UCSD-AML1 (cell line): Measurements from ENCODE around the gene RTL10.

ENCODE experiments used
- DNase-seq: peaks from one replicate; lab custom pipeline; 2025; ENCODE audit not compliant: unreplicated experiment; lab: John Stamatoyannopoulos, UW

RTL10 gene

DNA sequence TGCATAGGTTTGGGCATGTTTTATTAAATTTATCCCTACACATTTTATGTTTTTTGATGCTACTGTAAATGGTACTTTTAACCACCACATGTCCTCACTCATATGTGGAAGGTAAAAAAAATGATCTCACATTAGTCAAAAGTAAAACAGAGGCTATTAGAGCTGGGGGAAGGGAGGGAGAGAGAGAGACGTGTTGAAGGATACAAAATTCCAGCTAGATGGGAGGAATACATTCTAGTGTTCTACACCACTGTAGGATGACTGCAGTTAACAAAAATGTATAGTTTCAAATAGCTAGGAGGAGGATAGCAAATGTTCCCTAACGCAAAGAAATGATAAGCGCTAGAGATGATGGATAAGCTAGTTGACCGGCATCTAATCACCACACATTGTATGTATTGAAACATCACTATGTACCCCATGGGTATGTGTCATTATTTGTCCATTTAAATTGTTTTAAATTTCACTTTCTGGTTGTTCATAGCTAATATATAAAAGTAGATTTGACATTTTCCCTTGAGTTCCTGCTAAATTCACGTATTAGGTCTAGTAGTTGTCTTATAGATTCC lies 9.9 kb upstream of the RTL10 start:
- DNase-seq = no peak

DNA sequence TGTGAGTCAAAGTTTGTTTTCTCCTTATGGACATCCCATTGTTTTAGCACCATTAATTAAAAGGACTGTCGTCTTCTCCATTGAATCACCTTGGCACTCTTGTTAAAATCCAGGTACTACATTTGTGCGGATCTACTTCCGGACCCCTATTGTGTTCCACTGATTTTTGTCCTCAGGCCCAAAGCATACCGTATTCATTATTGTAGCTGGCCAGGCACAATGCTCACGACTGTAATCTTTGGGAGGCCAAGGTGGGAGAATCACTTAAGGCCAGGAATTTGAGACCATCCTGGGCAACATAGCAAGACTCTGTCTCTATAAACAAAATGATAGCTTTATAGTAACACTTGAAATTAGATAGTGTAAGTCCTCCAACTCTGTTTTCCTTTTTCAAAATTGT lies 8.9 kb upstream of the RTL10 start:
- no peak for DNase-seq

DNA sequence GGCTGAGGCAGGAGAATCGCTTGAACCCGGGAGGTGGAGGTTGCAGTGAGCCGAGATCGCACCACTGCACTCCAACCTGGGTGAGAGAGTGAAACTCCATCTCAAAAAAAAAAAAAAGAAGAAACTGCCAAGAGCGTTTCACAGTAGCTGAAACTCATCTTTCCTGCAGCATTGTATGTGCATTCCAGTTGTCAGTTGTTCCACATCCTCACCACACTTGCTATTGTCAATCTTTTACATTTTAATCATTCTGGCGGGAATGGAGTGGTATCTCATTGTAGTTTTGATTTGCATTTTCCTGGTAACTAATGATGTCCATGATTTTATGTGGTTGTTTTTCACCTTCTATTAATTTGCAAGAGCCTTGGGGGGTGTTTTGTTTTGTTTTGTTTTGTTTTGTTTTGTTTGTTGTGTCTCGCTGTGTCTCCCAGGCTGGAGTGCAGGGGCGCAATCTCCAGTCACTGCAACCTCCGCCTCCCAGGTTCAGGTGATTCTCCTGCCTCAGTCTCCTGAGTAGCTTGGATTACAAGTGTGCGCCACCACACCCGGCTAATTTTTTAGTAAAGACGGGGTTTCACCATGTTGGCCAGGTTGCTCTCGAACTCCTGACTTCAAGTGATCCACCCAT lies 8.1 kb upstream of the RTL10 start:
- DNase-seq = no peak

DNA sequence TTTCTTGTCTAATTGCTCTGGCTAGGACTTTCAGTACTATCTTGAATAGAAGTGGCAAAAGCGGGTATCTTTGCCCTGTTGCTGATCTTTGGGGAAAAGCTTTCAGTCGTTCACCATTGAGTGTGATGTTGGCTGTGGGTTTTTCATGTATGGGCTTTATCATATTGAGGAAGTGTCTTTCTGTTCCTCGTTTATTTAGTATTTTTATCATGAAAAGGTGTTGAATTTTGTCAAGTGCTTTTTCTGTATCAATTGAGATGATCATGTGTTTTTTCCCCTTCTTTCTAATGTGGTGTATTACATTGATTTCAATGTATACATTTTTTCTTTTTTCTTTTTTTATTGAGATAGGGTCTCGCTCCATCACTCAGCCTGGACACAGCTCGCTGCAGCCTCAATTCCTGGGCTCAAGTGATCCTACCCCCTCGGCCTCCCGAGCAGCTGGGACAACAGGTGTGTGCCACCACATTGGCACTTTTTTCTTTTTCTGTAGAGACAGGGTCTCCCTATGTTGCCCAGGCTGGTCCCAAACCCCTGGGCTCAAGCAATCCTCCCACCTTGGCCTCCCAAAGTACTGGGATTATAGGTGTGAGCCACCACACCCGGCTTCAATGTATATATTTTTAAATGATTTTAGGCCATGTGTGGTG lies 5.3 kb upstream of the RTL10 start:
- no peak for DNase-seq

DNA sequence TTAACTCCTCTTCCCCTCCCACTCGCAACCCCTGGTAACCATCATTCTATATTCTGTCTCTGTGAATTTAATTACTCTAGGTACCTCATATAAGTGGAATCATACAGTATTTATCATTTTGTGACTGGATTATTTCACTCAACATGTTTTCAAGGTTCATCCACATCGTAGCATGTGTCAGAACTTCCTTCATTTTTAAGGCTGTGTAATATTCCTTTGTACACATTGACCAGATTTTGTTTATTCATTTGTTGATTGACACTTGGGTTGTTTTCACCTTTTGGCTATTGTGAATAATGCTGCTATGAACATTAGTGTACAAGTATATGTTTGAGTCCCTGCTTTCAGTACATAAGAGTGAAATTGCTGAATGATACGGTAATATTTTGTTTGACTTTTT lies 2.7 kb upstream of the RTL10 start:
- no peak for DNase-seq

DNA sequence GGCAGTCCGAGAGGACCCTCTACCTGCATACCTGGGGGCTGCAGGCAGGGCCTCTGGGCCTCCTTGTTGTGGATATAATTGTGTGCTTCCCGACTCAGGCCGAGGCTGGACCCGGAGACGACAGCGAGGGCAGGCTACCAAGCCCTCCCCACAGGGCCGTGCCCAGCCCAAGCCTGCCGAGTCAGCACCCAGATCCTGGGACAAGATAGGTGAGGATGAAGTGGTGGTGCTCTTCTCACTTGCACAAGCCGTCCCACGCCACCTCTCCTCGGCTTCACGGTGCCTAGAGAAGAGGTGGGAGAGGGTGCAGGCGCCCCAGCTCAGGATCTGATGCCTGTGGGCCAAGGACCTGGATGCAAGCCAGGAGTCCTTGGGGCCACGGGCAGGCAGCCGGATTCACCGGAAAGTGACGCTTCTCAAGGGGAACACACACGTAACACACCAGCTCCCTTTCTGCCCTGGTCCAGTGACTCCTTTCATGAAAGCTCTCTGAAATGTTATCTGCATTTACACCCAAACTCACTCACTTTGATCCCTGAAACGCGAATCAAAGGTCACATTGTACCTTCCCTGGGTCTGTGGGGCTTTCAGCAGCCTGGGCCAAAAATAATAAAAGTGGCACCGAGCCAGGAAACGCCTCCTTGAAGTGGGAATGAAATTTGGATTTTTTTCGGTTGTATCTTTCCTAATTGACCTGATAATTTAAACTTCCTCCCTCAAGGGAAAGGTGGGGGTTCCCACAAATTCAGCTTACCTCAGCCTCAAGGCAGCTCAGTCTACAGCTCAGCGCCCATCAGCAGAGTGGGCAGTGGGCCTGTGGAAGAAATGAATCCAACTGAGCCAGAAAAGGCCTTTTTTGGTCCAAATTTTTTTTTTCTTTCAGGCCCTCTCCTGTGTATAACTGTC lies 1.1 kb upstream of the RTL10 start:
- peak; percentile 65 for DNase-seq

DNA sequence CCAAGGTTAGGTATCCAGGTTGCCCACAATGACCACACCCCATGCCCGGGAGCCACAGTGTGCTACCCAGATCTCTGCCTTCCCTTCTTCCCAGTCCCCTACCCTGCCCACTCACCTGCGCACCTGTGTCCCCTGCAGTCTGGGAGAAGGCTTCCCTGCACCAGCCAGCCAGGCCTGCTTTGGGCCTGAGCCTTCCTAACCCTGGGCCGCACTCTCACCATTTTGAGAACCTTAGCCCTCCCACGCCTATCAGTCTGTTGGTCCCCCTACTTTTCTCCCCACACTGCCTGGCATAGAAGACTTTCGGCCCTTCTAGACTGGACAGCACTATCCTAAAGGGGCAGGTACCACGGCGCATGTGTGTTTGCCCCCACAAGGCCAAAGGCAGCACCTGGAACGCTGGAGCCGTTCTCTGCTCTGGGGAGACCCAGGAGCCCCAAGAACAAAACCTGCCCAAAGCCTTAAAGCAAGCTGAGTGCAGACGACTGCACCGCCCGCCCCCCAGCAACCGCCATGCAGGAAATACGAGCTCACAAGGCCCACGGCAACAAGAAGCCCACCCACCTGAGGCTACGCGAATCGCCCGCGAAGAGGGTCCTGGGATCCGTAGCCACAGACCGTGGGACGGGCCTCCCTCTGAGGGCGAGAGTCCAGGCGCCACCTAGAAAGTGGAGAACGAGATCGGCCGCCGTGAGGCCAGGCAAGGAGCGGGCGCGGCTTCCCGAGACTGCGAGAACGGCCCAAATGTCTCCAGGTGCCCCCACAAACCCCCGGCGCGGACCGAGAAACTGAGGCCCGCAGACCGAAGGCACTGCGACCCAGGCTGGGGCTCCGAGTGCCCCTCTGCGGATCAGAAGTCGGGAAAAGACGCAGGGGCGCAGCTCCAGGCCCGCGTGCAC lies 546 bp downstream of the RTL10 start:
- DNase-seq = no peak

DNA sequence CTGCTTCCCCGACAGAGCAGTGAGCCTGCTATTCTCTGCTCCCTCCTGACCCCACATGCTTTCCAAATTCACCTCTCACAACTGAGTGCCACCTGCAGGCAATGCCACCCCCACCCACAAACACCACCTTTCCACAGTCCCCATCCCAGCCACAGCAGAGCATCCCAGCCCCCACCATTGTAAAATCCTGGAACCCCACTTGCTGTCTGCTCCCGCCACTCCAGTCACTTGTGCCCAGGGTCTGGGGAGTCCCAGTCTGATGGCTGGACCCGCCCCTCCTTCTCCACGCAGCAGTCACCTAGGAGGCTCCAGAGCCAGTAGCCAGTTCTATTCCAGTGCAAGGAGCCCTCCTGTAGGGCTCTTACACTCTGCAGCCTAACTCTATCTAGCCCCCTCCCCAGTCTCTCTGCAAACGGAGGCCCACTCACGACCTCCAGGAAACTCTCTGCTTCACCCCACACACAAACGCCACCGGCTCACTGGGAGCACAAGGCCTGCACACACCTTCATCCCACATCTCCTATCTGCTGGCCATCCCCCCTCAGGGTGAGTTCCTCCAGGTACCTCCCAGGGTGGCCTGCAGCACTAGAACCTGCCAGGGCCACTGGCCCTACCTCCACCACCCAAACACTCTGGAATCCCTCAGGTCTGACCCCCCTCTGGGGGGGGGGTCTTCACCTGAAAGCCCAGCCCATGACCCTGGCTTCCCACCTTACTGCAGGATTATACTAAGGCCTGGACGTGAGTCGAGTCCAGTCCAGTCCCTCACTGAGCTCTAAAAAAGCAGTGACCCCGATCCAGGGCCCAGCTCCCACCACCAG lies 1.4 kb downstream of the RTL10 start:
- no peak for DNase-seq

DNA sequence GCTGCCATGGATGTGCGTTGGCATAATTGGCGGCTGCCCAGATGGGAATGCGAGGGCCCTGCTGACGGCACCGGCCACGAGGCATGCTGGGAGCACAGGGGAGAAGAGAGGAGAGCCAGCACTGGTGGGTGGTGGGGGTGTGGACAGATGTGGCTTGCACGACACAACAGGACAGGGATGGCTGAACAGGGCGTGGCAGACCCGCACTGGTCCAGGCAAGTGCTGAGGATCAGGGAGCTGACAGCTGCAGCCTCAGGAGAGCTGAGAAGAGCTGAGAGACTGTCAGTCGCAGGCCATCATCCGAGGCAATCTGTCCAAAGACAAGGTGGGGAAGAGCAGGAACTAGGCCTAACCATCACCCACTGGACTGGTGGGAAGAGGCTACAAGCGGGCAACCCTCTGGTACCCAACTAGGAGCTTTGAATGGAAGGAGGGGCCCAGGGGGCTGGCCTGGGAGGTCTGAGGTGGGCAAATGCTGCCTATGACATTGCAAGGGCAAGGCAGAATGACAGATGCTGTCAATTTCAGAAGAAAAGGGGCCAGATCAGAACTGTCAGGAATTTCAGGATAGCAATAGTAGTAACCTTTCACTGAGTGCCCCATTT lies 2.4 kb downstream of the RTL10 start:
- no peak for DNase-seq

DNA sequence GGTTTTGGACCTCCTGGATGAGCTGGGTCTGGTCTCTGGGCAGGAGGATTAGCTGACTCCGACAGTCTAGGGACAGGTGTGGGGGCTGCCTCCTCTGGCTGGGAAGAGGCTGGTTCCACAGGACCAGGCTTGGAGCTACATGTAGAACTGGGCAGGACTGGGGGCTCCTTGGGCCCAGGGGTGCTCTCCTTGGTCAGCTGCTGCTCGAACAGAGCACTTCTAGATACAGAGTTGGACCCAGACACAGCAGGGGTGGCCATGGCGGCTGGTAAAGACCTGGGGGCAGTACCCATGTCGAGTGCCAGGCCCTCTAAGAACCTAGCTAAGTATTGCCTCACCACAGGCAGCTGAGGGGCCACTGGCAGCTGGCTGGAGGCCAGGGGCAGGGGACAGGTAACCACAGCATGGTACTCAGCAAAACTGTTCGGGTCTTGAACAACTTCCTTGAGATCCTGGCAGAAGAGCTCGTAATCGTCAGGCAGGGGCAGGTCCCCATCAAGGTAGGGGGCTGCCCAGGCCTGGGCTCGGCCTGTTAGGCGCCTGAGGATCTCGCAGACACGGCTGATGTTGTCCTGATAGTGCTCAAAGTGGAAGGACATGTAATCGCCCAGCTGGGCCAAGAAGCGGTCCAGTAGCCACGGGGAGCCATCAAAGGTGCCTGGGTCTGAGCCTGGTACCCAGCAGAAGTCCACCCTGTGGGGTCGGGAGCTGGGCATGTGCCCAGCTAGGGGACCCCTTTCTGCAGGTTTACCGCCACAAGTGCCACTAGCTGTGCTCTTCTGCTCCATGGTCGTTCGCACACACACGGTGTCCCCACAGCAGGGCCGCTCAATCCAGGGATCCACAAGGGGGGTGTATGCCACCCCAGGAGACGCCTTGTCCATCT lies 3.1 kb downstream of the RTL10 start:
- no peak for DNase-seq

DNA sequence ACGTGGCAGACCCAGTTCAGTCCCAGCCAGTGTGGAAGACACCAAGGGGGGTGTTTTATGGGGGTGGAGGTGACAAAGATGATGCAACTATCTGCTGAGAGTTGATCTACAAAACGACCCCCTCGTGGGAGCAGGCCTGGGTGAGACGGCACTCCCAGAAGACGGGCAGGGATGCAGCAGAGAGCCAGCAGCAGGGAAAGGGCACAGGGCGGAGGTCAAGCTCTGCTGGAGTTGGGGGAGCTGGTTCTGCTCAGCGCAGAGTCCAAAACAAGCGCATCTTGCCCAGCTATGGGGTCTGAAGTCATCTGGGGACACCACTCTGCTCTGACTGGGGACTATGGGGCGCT lies 3.9 kb downstream of the RTL10 start:
- no peak for DNase-seq

DNA sequence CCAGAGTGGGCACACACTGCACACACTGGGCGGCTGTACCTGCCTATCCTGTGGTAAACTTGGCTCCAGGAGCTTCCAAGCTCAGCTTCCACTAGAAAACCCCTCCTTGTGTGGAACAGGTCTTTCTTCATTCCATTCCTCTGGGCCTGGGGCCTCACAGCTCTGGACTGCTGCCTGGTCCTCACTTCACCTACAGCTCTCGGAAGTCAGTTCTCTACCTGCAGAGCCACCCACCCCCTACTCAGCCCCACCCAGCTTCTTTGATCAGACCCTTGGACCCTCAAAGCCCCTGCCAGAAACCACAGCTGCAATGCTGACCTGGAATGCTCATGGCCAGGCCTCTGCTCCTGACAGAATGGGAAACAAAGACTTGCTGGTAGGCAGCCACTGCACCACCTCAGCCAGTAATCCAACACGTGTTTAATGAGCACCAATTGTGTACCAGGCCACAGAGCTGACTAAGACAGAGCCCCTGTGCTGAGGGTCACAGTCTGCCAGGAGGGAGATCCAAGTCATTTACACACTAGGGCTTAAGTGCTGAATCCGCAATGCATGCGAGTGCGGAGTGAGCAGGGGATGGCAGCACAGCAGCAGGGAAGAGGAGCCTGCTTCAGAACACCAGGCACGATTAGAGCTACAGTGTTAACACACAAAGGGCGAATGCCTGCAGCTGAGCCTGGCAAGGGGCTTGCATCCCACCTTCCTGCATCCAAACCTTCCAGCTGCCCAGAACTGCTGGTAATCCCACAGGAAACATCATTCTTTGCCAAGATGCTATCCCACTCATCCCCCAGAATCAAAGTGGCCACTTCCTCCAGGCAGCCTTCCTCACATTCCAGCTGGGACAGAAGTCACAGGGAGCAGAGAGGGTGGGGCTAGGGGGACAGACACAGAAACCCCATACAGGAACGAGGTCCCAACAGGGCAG lies 4.6 kb downstream of the RTL10 start:
- no peak for DNase-seq

DNA sequence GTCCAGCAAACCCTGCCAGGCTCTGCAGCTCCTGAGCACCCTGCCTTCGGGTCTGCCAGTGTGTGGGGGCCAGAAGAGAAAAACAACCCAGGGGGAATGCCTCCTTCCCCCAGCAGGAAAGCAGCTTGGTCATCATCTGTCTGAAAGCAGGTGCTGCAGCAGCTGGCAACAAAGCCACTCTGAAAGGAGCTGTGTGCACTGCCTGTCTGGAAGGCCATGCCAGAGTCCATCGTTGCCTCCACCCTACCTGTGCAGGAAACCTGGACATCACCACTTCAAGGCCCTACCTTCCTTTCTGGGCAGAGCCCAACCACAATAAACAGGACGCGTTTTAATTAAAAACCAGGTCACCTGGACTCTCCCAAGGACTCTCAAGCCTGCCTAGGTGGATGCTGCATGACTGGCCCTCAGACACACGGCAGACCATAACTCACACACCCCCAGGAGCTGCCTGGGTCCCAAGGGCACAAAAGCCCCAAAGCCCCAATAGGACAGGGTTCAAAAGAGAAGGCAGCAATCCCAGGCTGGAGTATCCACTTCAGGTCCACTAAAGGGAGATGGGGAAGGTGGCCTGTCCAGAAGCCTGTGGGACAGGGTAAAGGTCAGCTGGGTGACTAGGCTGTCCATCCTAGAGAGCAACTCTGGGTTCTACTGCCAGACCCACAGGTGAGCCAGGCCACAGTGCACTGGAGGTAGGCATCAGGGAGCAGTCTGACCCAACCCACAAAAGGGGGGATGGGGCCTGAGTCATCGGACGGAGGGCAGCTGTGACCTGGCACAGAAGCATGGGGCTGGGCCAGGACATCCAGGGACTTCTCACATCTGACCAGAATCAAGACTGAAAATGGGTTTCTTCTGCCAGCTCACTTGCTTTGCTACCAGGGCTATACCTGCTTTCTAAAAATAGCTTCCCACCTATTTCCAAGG lies 6.1 kb downstream of the RTL10 start:
- no peak for DNase-seq

DNA sequence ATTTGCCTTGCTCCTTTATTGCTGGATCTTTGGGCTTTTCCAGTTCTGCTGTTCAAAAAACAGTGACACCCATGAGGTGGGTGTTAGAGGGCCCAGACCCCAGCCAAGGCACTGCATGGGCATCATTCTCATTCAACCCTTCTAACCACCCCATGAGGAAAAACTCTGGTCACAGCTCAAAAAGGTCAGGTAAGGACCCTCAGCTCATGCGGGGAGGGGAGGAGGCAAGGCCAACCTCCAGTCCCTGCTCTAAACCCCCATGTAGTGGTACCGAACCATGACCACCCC lies 7.4 kb downstream of the RTL10 start:
- no peak for DNase-seq

DNA sequence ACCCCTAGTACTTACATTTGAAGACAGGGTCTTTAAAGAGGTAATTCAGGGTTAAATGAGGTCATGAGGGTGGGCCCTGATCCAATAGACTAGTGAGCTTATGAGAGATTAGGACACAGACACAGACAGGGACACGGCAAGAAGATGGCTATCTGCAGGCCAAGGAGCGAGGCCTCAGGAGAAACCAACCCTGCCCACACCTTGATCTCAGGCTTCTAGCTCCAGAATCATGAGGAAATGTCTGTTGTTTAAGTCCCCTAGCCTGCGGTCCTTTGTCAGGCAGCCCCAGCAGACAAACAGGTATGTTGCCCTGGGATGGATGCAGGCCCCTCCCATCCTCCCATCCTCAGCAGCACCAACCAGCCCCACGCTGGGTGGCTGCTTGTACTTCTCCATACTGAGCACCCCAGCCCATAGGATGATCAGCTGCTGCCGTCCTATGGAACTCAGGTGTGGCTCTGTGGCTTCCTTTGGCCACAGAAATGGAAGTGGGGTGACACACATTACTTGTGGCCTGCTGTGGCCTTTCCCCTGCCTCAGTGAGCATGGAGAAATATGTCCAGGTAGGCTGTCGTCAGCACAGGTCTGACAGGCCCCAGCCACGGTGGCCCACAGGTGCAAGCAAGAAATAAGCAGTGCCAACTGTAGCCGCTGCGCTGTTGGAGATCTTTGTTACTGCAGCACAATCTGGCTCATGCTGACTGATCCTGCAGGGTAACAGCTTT lies 7.9 kb downstream of the RTL10 start:
- DNase-seq = no peak
